GM12874 (cell line): ENCODE measurements around the gene POLR3B.

Source experiments
- CTCF ChIP-seq: IDR thresholded peaks from 2 replicates; pipeline ENCODE4 v1.5.1; 2011; ENCODE audit warnings: low read depth, mild to moderate bottlenecking, control low read depth, low read length, moderate library complexity; ENCODE audit not compliant: insufficient read depth

POLR3B gene

GRCh38 chr12:106357549-106358395, at the start of gene POLR3B:
TSS of gene POLR3B (plus strand) at chr12:106357748. CDS start at chr12:106357880, 132 bp downstream.
- TF ChIP-seq CTCF = peak; percentile 83

DNA sequence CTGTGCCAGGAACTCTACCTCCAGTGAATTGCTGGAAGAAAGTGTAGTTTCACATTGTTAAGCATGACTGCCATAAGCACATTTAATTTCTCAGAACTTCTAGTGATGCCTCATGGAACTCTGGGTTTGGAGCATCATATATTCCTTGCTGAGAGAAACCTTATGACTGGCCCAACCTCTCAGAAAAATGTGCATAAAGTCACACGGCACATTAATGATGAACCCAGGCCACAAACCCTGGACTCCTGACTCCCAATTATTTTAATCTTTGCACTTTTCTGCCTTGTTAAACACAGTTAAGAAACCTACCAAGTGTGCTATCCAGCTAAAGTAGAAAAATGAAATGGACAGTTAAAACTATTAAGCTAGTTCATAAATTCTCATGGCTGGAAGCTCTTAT, 49.4 kb upstream of the POLR3B start:
- TF ChIP-seq CTCF = no peak

DNA sequence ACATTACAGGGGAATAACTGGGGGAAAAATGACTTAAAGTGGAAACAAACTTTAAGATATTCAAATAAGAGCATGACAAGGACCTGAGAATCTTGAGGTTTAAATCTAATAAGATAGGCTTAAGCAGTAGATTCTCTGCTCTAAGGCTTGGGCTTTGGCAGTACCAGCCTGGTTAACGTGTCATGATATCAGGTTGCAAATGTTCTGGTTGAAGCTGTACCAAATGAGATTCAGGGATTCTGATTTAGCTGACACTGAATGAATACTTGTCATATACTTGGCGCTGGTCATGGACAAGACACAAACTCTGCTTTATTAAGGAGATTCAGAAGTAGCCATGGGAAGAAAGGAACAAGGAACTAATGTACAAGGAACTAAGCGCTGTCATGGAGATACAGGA, 48.9 kb upstream of the POLR3B start:
- no peak for TF ChIP-seq CTCF

DNA sequence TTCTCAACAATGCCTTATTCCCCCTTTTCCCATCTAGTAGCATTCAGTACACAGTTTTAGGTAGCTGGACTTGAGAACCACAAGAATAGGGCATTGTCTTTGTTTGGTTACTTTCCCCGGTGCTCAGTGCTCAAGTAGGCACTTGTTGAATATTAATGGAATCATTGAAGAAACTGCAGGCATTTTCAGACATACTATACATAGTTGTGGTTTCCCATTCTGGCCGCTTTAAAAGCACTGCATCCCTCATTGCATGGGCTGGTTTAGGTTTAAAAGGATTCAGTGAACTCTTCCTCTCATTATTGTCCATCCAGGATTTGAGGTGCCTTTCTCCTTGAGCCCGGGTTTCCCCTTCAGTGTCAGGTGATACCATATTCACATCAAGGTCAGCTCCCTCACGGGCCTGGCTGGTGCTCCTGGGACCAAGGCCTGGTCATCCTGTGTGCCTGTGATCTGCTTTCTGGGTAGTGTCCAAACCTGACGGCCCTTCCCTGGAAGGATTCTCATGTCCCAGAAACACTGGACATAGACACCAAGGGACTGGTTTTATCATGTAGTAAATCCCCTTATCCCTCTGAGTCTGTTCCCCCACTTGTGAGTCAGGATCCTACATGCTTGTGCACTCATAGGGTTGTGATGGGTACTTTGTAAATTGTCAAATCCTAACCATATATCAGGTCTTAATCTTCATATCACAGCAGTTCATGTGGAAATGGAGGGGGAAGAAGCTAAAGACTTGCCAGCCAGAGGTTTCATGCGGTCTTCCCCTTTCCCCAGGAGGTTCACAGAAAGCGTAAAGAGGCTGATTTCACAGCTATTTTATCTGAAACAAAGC, 47.7 kb upstream of the POLR3B start:
- TF ChIP-seq CTCF = no peak

DNA sequence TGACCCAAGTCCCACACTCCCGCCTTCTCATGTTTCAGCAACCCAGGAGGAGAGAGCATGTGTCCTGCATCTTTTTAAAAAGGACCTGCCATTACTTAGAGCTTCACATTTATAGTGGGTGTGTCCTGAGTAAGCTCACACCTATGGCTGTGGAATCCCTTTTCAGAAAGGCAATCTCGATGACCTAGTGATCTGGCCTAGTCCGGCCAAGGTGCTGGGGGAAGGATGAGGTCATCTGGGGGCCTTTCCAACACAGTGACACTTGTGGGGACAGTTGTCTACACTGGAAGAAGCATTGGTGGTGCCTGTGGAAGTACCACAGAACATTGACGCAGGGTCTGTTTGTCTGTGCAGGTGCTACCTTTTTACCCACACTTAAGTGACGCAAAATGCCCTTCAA, 46.9 kb upstream of the POLR3B start:
- no peak for TF ChIP-seq CTCF

GRCh38 chr12:106311139-106311538, 46.4 kb upstream of the POLR3B start:
- TF ChIP-seq CTCF = no peak

- no peak for TF ChIP-seq CTCF
Observed at GRCh38 chr12:106315523-106315922, 42.0 kb upstream of the POLR3B start.
